IMR-90 (cell line): ENCODE data around the gene TCERG1L. TPM values are rescaled to one million over a fixed set of nuclear protein-coding genes. Genes with fewer than 3 reads are reported as not detected.

Source experiments
- ATAC-seq: fragments of 200-7000 bp; cut with Tn5 transposase; 2 replicates; pipeline ENCODE4 v1.9.1; 2020; ENCODE audit warnings: low read depth, mild to moderate bottlenecking, moderate library complexity
- BruUV-seq: library from RNA; stranded (reverse); fragments of 400-500 nt; replicated peaks from 2 replicates; lab custom pipeline; 2021; lab: Mats Ljungman, UMichigan
- CTCF ChIA-PET: fragments of 300-600 bp; formaldehyde crosslinking; extraction: SDS; loops from one replicate; lab custom pipeline; 2021; ENCODE audit warnings: antibody characterized with exemption; lab: Yijun Ruan, JAX
- POLR2A ChIA-PET: fragments of 300-600 bp; sonication (Branson Sonifier 250); formaldehyde crosslinking; loops from one replicate; lab custom pipeline; 2022; ENCODE audit warnings: antibody characterized with exemption; ENCODE audit not compliant: unreplicated experiment; lab: Charles Lee
- DNase-seq: peaks from one replicate; pipeline ENCODE4 v3.0.0; 2013
- H2AFZ ChIP-seq: replicated peaks from 2 replicates; pipeline ENCODE3; 2013; ENCODE audit warnings: low read length, mild to moderate bottlenecking; ENCODE audit not compliant: poor library complexity
- H2AK5ac ChIP-seq: 2 replicates; pipeline ENCODE4 v1.6.1; 2013; ENCODE audit warnings: low read depth, low read length, inconsistent platforms
- H2AK9ac ChIP-seq: replicated peaks from 2 replicates; pipeline ENCODE3; 2013; ENCODE audit warnings: mild to moderate bottlenecking, low read depth, low read length, moderate library complexity; ENCODE audit not compliant: poor library complexity
- H2BK120ac ChIP-seq: 2 replicates; pipeline ENCODE4 v1.6.1; 2013; ENCODE audit warnings: low read depth, low read length, inconsistent platforms
- H2BK15ac ChIP-seq: 3 replicates; pipeline ENCODE4 v1.6.1; 2013; ENCODE audit warnings: low read depth, low read length, inconsistent platforms
- H2BK20ac ChIP-seq: 2 replicates; pipeline ENCODE4 v1.6.1; 2013; ENCODE audit warnings: low read depth, mild to moderate bottlenecking, inconsistent platforms, low read length, moderate library complexity
- H2BK5ac ChIP-seq: 2 replicates; pipeline ENCODE4 v1.6.1; 2013; ENCODE audit warnings: mild to moderate bottlenecking, low read depth, low read length, inconsistent platforms; ENCODE audit not compliant: poor library complexity, severe bottlenecking
- H3K14ac ChIP-seq: replicated peaks from 2 replicates; pipeline ENCODE4 v1.6.1; 2013; ENCODE audit warnings: low read depth, low read length, inconsistent platforms
- H3K18ac ChIP-seq: 2 replicates; pipeline ENCODE4 v1.6.1; 2013; ENCODE audit warnings: low read depth, low read length, control low read depth
- H3K23ac ChIP-seq: 2 replicates; pipeline ENCODE4 v1.6.1; 2013; ENCODE audit warnings: low read depth, low read length, inconsistent platforms
- H3K27ac ChIP-seq: 2 replicates; pipeline ENCODE4 v1.5.1; 2013; ENCODE audit warnings: mild to moderate bottlenecking, control low read depth, low read length; ENCODE audit not compliant: insufficient read depth
- H3K27me3 ChIP-seq: 2 replicates; pipeline ENCODE4 v1.6.1; 2013; ENCODE audit warnings: low read length; ENCODE audit not compliant: control insufficient read depth, insufficient read depth
- H3K36me3 ChIP-seq: 2 replicates; pipeline ENCODE4 v1.6.1; 2013; ENCODE audit warnings: low read length, mixed read lengths; ENCODE audit not compliant: control insufficient read depth, insufficient read depth
- H3K4ac ChIP-seq: 2 replicates; pipeline ENCODE4 v1.6.1; 2013; ENCODE audit warnings: low read depth, low read length, inconsistent platforms
- H3K4me1 ChIP-seq: 2 replicates; pipeline ENCODE4 v1.6.1; 2013; ENCODE audit warnings: low read length, mixed read lengths; ENCODE audit not compliant: control insufficient read depth, insufficient read depth
- H3K4me2 ChIP-seq: 2 replicates; pipeline ENCODE4 v1.6.1; 2013; ENCODE audit warnings: low read depth, mild to moderate bottlenecking, control low read depth, low read length, moderate library complexity
- H3K4me3 ChIP-seq: 2 replicates; pipeline ENCODE4 v1.5.1; 2013; ENCODE audit warnings: low read depth, mild to moderate bottlenecking, control low read depth, low read length, moderate library complexity; ENCODE audit not compliant: insufficient read depth
- H3K56ac ChIP-seq: 2 replicates; pipeline ENCODE4 v1.6.1; 2013; ENCODE audit warnings: low read length, inconsistent platforms; ENCODE audit not compliant: insufficient read depth; ENCODE audit errors: extremely low read depth
- H3K79me1 ChIP-seq, 2 experiments: 2 replicates each; pipeline ENCODE4 v1.6.1; 2013; ENCODE audit warnings: low read length in 2 of 2, inconsistent platforms in 1 of 2, low read depth in 1 of 2
- H3K9ac ChIP-seq: 2 replicates; pipeline ENCODE4 v1.6.1; 2013; ENCODE audit warnings: low read depth, low read length, control low read depth
- H3K9me1 ChIP-seq: 2 replicates; pipeline ENCODE4 v1.6.1; 2013; ENCODE audit warnings: low read length, inconsistent platforms; ENCODE audit not compliant: insufficient read depth
- H3K9me3 ChIP-seq: 2 replicates; pipeline ENCODE4 v1.6.1; 2013; ENCODE audit warnings: low read length; ENCODE audit not compliant: control insufficient read depth, insufficient read depth
- H4K20me1 ChIP-seq: 2 replicates; pipeline ENCODE4 v1.6.1; 2013; ENCODE audit warnings: low read length, inconsistent platforms; ENCODE audit not compliant: insufficient read depth
- H4K5ac ChIP-seq: 2 replicates; pipeline ENCODE4 v1.6.1; 2013; ENCODE audit warnings: mild to moderate bottlenecking, low read depth, low read length, control low read depth
- H4K8ac ChIP-seq, 2 experiments: 2 replicates each; pipeline ENCODE4 v1.6.1; 2013; ENCODE audit warnings: low read depth in 2 of 2, low read length in 2 of 2, control low read depth in 1 of 2, inconsistent platforms in 1 of 2
- H4K91ac ChIP-seq: 2 replicates; pipeline ENCODE4 v1.6.1; 2013; ENCODE audit warnings: low read depth, low read length, inconsistent platforms; ENCODE audit not compliant: insufficient read depth
- BHLHE40 ChIP-seq: fragments of 150-350 bp; IDR thresholded peaks from 2 replicates; pipeline ENCODE4 v1.6.1; 2016; ENCODE audit warnings: mild to moderate bottlenecking, low read depth, low read length
- CEBPB ChIP-seq: IDR thresholded peaks from 2 replicates; pipeline ENCODE4 v1.6.1; 2012; ENCODE audit warnings: low read depth, low read length, improper control_type of control experiment
- CHD1 ChIP-seq: IDR thresholded peaks from 2 replicates; pipeline ENCODE4 v1.6.1; 2012; ENCODE audit warnings: low read depth, low read length, improper control_type of control experiment
- CTCF ChIP-seq: conservative IDR thresholded peaks from 2 replicates; pipeline ENCODE4 v1.5.1; 2012; ENCODE audit warnings: mild to moderate bottlenecking, low read depth, low read length, improper control_type of control experiment
- ELK1 ChIP-seq: fragments of 150-350 bp; IDR thresholded peaks from 2 replicates; pipeline ENCODE4 v1.6.1; 2016; ENCODE audit warnings: low read depth, mild to moderate bottlenecking, low read length, moderate library complexity, borderline replicate concordance
- FOS ChIP-seq: fragments of 150-350 bp; IDR thresholded peaks from 2 replicates; pipeline ENCODE4 v1.6.1; 2016; ENCODE audit warnings: low read depth, low read length
- MAFK ChIP-seq: IDR thresholded peaks from 2 replicates; pipeline ENCODE4 v1.6.1; 2012; ENCODE audit warnings: low read depth, low read length, improper control_type of control experiment
- MAZ ChIP-seq: IDR thresholded peaks from 2 replicates; pipeline ENCODE4 v1.6.1; 2012; ENCODE audit warnings: low read depth, mild to moderate bottlenecking, low read length, improper control_type of control experiment, moderate library complexity, borderline replicate concordance
- MXI1 ChIP-seq: IDR thresholded peaks from 2 replicates; pipeline ENCODE4 v1.6.1; 2012; ENCODE audit warnings: low read depth, mild to moderate bottlenecking, low read length, moderate library complexity, borderline replicate concordance
- NFE2L2 ChIP-seq: fragments of 150-350 bp; IDR thresholded peaks from 2 replicates; pipeline ENCODE4 v1.6.1; 2016; ENCODE audit warnings: low read depth, mild to moderate bottlenecking, low read length
- POLR2A ChIP-seq: IDR thresholded peaks from 2 replicates; pipeline ENCODE4 v1.6.1; 2012; ENCODE audit warnings: mild to moderate bottlenecking, low read depth, low read length
- RAD21 ChIP-seq: IDR thresholded peaks from 2 replicates; pipeline ENCODE4 v1.6.1; 2012; ENCODE audit warnings: low read length, improper control_type of control experiment
- RCOR1 ChIP-seq: IDR thresholded peaks from 2 replicates; pipeline ENCODE4 v1.6.1; 2012; ENCODE audit warnings: mild to moderate bottlenecking, low read length, improper control_type of control experiment; ENCODE audit not compliant: insufficient replicate concordance
- RFX5 ChIP-seq: IDR thresholded peaks from 2 replicates; pipeline ENCODE4 v1.8.0; 2012; ENCODE audit warnings: low read depth, mild to moderate bottlenecking, low read length, moderate library complexity
- SMC3 ChIP-seq: fragments of 150-350 bp; IDR thresholded peaks from 2 replicates; pipeline ENCODE4 v1.6.1; 2016; ENCODE audit warnings: low read depth, mild to moderate bottlenecking, antibody characterized with exemption, low read length, moderate library complexity
- USF2 ChIP-seq: fragments of 150-350 bp; IDR thresholded peaks from 2 replicates; pipeline ENCODE4 v1.6.1; 2017; ENCODE audit warnings: mild to moderate bottlenecking, antibody characterized with exemption, low read length, low read depth
- WGBS, 2 experiments: methylation state at CpG; one replicate each; pipeline versions ENCODE4 v1.1.5 to v1.1.7; 2013; ENCODE audit warnings: missing lambda C conversion rate in 2 of 2; ENCODE audit not compliant: insufficient read length in 1 of 2; ENCODE audit errors: extremely low coverage in 2 of 2; 5-methylcytosine and 5-hydroxymethylcytosine counted together
- dilution Hi-C: fragments of 300-500 bp; cut with HindIII; formaldehyde crosslinking; loops from one replicate; pipeline ENCODE4 v1.14.3; 2018; ENCODE audit warnings: low sequenced_read_pairs; ENCODE audit not compliant: unreplicated experiment
- in situ Hi-C: fragments of 300-500 bp; cut with MboI; formaldehyde crosslinking; loops from 3 replicates; pipeline ENCODE4 v1.14.3; 2019; ENCODE audit warnings: low sequenced_read_pairs, inconsistent platforms, mixed read lengths
- intact Hi-C: fragments of 100-400 bp; cut with micrococcal nuclease; formaldehyde crosslinking; loops from 2 replicates; pipeline ENCODE4 v1.10.0; 2022
- polyA plus RNA-seq, 3 experiments: library from polyadenylated mRNA; depleted of rRNA; stranded (reverse); fragments of >200 nt; gene quantifications; 2 replicates each; pipeline ENCODE4 v1.2.3, GENCODE V29; 2012; ENCODE audit warnings: low replicate concordance in 1 of 3
- total RNA-seq: library from RNA; depleted of rRNA; stranded (reverse); fragments of >200 nt; gene quantifications from 2 replicates; pipeline ENCODE4 v1.2.3, GENCODE V29; 2012

The TCERG1L gene
- total and polyA plus RNA-seq, 2 of the 4 experiments (the other 2 are of a cell fraction) = not detected

GRCh38 chr10:131211146-131211545 lies 100.4 kb downstream of the TCERG1L start:
- Histone ChIP-seq H3K18ac (no peak overlapping the region), H3K14ac (no peak overlapping the region), H3K27ac (no peak overlapping the region), H4K20me1 (no peaks in the 10 kb centered on the region), H3K56ac (no peak overlapping the region), H2AK9ac (no peak overlapping the region), H3K36me3 (no peaks in the 10 kb centered on the region), H2BK5ac (no peak overlapping the region), H2BK120ac (no peak overlapping the region), H3K4me2 (no peak overlapping the region), H2AFZ (no peak overlapping the region), H3K9me3 (peaks cover 56% of the 10 kb centered on the region), H3K27me3 (no peaks in the 10 kb centered on the region), H2BK15ac (no peak overlapping the region), H4K5ac (no peak overlapping the region), H3K4me3 (no peak overlapping the region), H3K4me1 (no peaks in the 10 kb centered on the region), H3K9ac (no peak overlapping the region), H4K91ac (no peak overlapping the region), H3K23ac (no peak overlapping the region), H2AK5ac (no peak overlapping the region), H3K4ac (no peak overlapping the region), H3K79me1 (no peaks in the 10 kb centered on the region), H4K8ac (no peak overlapping the region), H2BK20ac (no peak overlapping the region), H3K9me1 (no peaks in the 10 kb centered on the region)
- no TSS peak for BruUV-seq
- ChIA-PET POLR2A (no interaction called here), CTCF (no interaction called here)
- DNase-seq = no peak
- ATAC-seq = no peak
- intact Hi-C loops (no loop called here), in situ Hi-C loops (no loop called here), dilution Hi-C loops (no loop called here)
- no peak for TF ChIP-seq RCOR1
- no peak for TF ChIP-seq SMC3
- TF ChIP-seq CHD1 = no peak
- TF ChIP-seq MXI1 = no peak
- no peak for TF ChIP-seq NFE2L2
- no peak for TF ChIP-seq ELK1
- TF ChIP-seq MAFK = no peak
- no peak for TF ChIP-seq RAD21
- TF ChIP-seq RFX5 = no peak
- TF ChIP-seq BHLHE40 = no peak
- TF ChIP-seq FOS = no peak
- no peak for TF ChIP-seq POLR2A
- TF ChIP-seq CEBPB = no peak
- no peak for TF ChIP-seq USF2
- TF ChIP-seq CTCF = no peak
- no peak for TF ChIP-seq MAZ
- WGBS, 2 experiments = 26% methylated on average over 4 of the region's 10 CpGs; no CpG with 5 or more reads in 1 of the 2 experiments
